HepG2 (cell line): ENCODE measurements around the gene TMEM9. TPM values are rescaled to one million over a fixed set of nuclear protein-coding genes. Genes with fewer than 3 reads are reported as not detected.
A peak's percentile ranks its signal among the peaks of the same experiment; 100 is the strongest.

ENCODE experiments used
- ARNT ChIP-seq: fragments of 450-650 bp; IDR thresholded peaks from 2 replicates; pipeline ENCODE4 v1.6.1; 2017
- E2F5 ChIP-seq: sonication (generic); formaldehyde crosslinking; conservative IDR thresholded peaks from 2 replicates; pipeline ENCODE4 v1.4.0; 2020; ENCODE audit warnings: missing genetic modification reagents
- FOXA1 ChIP-seq, 2 experiments: fragments of 450-650 bp in 1 of 2; sonication (generic) in 1 of 2; formaldehyde crosslinking in 1 of 2; IDR thresholded peaks; 2 replicates each; pipeline versions ENCODE4 v1.4.0 to v1.6.1; 2016 to 2020; ENCODE audit warnings: missing genetic modification reagents in 1 of 2
- GMEB2 ChIP-seq: IDR thresholded peaks from 2 replicates; pipeline ENCODE4 v1.6.1; 2016; ENCODE audit warnings: missing biosample characterization, missing genetic modification reagents, low read depth
- HOXA5 ChIP-seq: sonication (generic); formaldehyde crosslinking; IDR thresholded peaks from 2 replicates; pipeline ENCODE4 v1.4.0; 2020; ENCODE audit warnings: missing genetic modification reagents
- IRF2 ChIP-seq: IDR thresholded peaks from 2 replicates; pipeline ENCODE4 v1.6.1; 2018; ENCODE audit warnings: missing genetic modification reagents, missing compliant biosample characterization
- NR2F6 ChIP-seq, 2 experiments: IDR thresholded peaks; 2 replicates each; pipeline ENCODE4 v1.6.1; 2016; ENCODE audit warnings: antibody characterized with exemption in 1 of 2, mild to moderate bottlenecking in 1 of 2
- PTBP1 ChIP-seq: fragments of 200-400 bp; formaldehyde crosslinking; IDR thresholded peaks from 2 replicates; pipeline ENCODE4 v1.6.1; 2018; ENCODE audit warnings: low read length, low read depth; ENCODE audit not compliant: poor library complexity, severe bottlenecking
- RELA ChIP-seq: sonication (generic); formaldehyde crosslinking; IDR thresholded peaks from 2 replicates; pipeline ENCODE4 v1.4.0; 2020; ENCODE audit warnings: missing genetic modification reagents
- RFX1 ChIP-seq: fragments of 450-650 bp; IDR thresholded peaks from 2 replicates; pipeline ENCODE4 v1.6.1; 2017
- SNAPC4 ChIP-seq: sonication (generic); formaldehyde crosslinking; IDR thresholded peaks from 2 replicates; pipeline ENCODE4 v1.4.0; 2020; ENCODE audit warnings: mild to moderate bottlenecking, missing genetic modification reagents
- TARDBP ChIP-seq: sonication (generic); formaldehyde crosslinking; IDR thresholded peaks from 2 replicates; pipeline ENCODE4 v1.8.0; 2022; ENCODE audit warnings: mild to moderate bottlenecking, missing genetic modification reagents
- ZNF18 ChIP-seq: sonication (generic); formaldehyde crosslinking; IDR thresholded peaks from 2 replicates; pipeline ENCODE4 v1.8.0; 2022; ENCODE audit warnings: mild to moderate bottlenecking, missing genetic modification reagents; ENCODE audit not compliant: insufficient replicate concordance
- ZNF225 ChIP-seq: sonication (generic); formaldehyde crosslinking; IDR thresholded peaks from 2 replicates; pipeline ENCODE4 v1.4.0; 2020; ENCODE audit warnings: mild to moderate bottlenecking, missing genetic modification reagents
- ZNF232 ChIP-seq: sonication (generic); formaldehyde crosslinking; IDR thresholded peaks from 2 replicates; pipeline ENCODE4 v1.4.0; 2020; ENCODE audit warnings: missing genetic modification reagents, borderline replicate concordance
- ZNF251 ChIP-seq: sonication (generic); formaldehyde crosslinking; IDR thresholded peaks from 2 replicates; pipeline ENCODE4 v1.9.0; 2021; ENCODE audit warnings: mild to moderate bottlenecking, missing genetic modification reagents
- ZNF263 ChIP-seq: sonication (generic); formaldehyde crosslinking; IDR thresholded peaks from 2 replicates; pipeline ENCODE4 v1.4.0; 2020; ENCODE audit warnings: missing genetic modification reagents
- ZNF274 ChIP-seq: sonication (generic); formaldehyde crosslinking; IDR thresholded peaks from 2 replicates; pipeline ENCODE4 v1.5.1; 2020; ENCODE audit warnings: mild to moderate bottlenecking, missing genetic modification reagents
- ZNF333 ChIP-seq: sonication (generic); formaldehyde crosslinking; IDR thresholded peaks from 2 replicates; pipeline ENCODE4 v1.4.0; 2020; ENCODE audit warnings: mild to moderate bottlenecking, missing genetic modification reagents, borderline replicate concordance
- ZNF883 ChIP-seq: sonication (generic); formaldehyde crosslinking; IDR thresholded peaks from 2 replicates; pipeline ENCODE4 v1.5.1; 2020; ENCODE audit warnings: mild to moderate bottlenecking, missing genetic modification reagents; ENCODE audit errors: not compliant biosample characterization
- polyA plus RNA-seq, 8 experiments: library from polyadenylated mRNA; depleted of rRNA in 3 of 8; stranded (reverse) in 7 of 8; unstranded in 1 of 8; fragments of >200 nt; fragmentation: Illumina TruSeq in 4 of 8; extraction: Trizol in 4 of 8; gene quantifications; 2 replicates each; pipeline versions ENCODE4 v1.2.1 to v1.2.3, GENCODE V29; 2011 to 2016; ENCODE audit warnings: low read depth in 4 of 8, missing spikeins in 1 of 8, mixed read lengths in 1 of 8; ENCODE audit not compliant: insufficient read depth in 1 of 8
- total RNA-seq, 5 experiments: library from RNA; depleted of rRNA; stranded (reverse); fragments of >200 nt; fragmentation: Illumina TruSeq; extraction: Trizol; gene quantifications; 2 replicates each; pipeline ENCODE4 v1.2.3, GENCODE V29; 2016; ENCODE audit warnings: low read depth in 1 of 5

TMEM9 gene
- total and polyA plus RNA-seq, 2 of the 13 experiments (the other 11 are each of a cell fraction or from before 2014, with no cell fraction given), result 60.9 to 102 TPM

GRCh38 chr1:201170533-201171062 lies 16.3 kb upstream of the TMEM9 start (continued):
- TF ChIP-seq SNAPC4 (CRISPR knock-in tag) (no peak), GMEB2 (no peak), FOXA1 (IDR thresholded peaks at IDR 0.05) (0 out of 2 replicates have a peak, but pooled peaks have one; percentile 40), FOXA1 (CRISPR knock-in tag; IDR thresholded peaks at IDR 0.05) (peak; percentile 87), ZNF18 (CRISPR knock-in tag) (peak; percentile 48), HOXA5 (peak; percentile 33; the same call in 1 of the 2 replicates), E2F5 (no peak), TARDBP (CRISPR knock-in tag) (peak; percentile 88; the same call in 1 of the 2 replicates), IRF2 (CRISPR knock-in tag) (peak; percentile 83), ZNF333 (CRISPR knock-in tag) (no peak), RFX1 (no peak), ZNF263 (CRISPR knock-in tag) (no peak), ARNT (no peak), ZNF225 (CRISPR knock-in tag) (no peak), NR2F6 (IDR thresholded peaks at IDR 0.05) (peak; percentile 99), NR2F6 (CRISPR knock-in tag; IDR thresholded peaks at IDR 0.05) (peak; percentile 100), ZNF251 (CRISPR knock-in tag) (no peak), ZNF274 (no peak), ZNF232 (CRISPR knock-in tag) (peak; percentile 59; the same call in 1 of the 2 replicates), RELA (CRISPR knock-in tag) (no peak; the same call in 1 of the 2 replicates), ZNF883 (CRISPR knock-in tag) (no peak), PTBP1 (no peak)
